GM18873 (cell line): Measurements from ENCODE around the gene CCDC181.
"Not testable (repeated sequence)": the region's sequence is repeated elsewhere in the genome, so short reads cannot be mapped to it uniquely, and the experiment has no call there.

Experiments used
- ATAC-seq: cut with Tn5 transposase; IDR thresholded peaks from one replicate; pipeline ENCODE4 v1.9.1; 2021; ENCODE audit warnings: mild to moderate bottlenecking, moderate library complexity, moderate number of reproducible peaks; ENCODE audit not compliant: unreplicated experiment, low FRiP score

CCDC181 gene

DNA sequence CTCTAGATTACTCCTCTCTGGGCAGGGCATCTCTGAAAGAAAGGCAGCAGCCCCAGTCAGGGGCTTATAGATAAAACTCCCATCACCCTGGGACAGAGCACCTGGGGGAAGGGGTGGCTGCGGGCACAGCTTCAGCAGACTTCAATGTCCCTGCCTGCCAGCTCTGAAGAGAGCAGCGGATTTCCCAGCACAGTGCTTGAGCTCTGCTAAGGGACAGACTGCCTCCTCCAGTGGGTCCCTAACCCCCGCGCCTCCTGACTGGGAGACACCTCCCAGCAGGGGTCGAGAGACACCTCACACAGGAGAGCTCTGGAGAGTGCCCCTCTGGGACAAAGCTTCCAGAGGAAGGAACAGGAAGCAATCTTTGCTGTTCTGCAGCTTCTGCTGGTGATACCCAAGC, 18.9 kb downstream of the CCDC181 start:
- not testable (repeated sequence) for ATAC-seq

DNA sequence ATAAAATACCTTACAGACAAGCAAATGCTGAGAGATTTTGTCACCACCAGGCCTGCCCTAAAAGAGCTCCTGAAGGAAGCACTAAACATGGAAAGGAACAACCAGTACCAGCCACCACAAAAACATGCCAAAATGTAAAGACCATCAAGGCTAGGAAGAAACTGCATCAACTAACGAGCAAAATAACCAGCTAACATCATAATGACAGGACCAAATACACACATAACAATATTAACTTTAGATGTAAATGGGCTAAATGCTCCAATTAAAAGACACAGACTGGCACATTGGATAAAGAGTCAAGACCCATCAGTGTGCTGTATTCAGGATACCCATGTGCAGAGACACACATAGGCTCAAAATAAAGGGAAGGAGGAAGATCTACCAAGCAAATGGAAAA, 24.7 kb downstream of the CCDC181 start:
- not testable (repeated sequence) for ATAC-seq

DNA sequence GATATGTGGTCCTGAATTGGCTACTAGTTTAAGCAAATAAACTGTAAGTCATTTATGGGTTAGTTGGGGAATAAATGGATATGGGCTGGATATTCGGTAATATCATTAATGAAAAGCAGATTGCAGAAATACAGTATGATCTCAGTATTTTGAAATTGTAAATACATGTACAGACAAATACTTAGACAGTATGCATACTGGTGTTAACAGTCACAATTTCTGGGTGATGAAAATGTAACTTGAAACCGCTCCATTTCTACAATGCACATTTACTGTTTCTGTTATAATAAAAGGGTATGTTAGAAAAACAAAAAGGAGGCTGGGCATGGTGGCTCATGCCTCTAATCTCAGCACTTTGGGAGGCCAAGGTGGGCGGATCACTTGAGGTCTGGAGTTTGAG, 31.3 kb downstream of the CCDC181 start:
- ATAC-seq, result no peak

DNA sequence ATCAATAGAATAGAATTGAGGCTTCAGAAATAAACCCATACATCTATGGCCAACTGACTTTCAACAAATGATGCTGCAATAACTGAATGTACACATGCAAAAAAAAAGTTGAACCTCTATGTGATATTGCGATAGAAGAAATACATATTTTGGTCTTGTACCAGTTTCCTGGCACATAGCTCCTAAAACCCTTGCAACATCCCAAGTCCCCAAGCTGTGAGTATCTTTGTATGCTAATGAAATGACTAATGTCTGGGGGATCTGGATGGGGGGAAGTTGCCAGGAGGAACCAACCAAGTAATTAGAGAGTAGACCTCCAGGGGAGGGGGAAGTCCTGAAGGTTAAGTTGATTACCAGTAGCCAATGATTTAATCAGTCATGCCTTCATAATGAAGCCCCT, 34.9 kb downstream of the CCDC181 start:
- ATAC-seq, result no peak

DNA sequence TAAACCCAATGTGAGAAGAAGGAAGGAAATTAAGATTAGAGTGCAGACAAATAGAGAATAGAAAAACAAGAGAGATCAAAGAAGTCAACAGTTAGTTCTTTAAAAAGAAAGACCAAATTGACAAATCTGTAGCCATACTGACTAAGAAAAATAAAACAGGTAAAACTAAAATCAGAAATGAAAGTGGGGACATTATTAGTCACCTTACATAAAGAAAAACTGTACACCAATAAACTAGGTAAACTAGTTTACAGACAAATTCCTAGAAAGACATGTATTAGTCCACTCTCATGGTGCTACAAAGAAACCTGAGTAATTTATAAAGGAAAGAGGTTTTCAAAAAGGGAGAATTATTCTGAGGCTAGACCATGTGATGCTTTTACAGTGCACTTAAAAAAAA, 37.0 kb downstream of the CCDC181 start:
- no peak for ATAC-seq

DNA sequence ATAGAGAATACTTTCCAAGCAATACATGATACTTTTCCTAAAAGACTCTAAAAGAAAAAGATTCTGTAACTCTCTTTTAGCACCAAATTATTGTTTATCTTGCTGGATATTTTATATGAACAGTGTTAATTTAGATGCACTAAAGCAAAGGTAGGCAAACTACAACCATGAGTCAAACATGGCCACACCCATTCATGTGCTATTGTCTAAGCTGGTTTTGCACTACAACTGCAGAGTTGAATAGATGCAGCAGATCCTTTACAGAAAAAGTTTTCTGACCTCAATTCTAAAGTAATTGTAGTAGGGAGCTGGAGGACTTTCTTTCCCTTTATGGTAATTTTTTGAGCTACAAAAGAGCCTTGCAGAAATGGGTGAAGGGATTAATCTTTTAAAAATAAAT, 39.9 kb downstream of the CCDC181 start:
- ATAC-seq, result no peak

DNA sequence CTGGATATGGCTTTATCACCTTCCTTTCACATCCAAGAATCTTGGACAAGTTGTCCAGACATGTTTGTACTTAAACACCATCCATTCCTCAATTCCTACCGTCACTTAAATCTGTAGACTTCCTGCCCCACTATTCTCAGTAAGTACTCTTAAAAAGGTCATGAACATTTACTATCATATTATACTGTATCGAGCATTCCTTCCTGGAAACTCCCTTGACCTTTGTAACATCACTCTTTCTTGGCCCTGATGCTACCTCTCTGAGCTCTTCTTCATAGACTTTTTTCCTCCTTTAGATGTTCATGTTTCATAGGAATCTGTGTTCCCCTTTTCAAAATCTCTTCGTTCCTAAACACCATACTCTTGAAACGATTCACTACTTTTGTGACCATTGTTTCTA, 43.8 kb downstream of the CCDC181 start:
- no peak for ATAC-seq

DNA sequence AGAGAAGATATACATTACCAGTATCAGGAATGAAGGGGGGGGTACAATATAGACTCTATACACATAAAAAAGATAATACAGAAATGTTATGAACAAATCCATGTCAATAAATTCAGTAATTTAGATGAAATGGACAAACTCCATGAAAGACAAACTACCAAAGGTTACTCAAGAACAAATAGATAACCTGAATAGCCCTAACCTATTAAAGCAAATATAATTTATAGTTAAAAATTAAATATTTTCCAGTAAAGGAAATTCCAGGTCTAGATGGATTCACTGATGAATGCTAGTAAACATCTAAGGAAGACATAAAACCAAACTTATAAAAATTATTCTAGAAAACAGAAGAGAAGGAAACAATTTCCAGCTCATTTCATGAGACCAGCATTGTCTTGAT, 46.1 kb downstream of the CCDC181 start:
- no peak for ATAC-seq

DNA sequence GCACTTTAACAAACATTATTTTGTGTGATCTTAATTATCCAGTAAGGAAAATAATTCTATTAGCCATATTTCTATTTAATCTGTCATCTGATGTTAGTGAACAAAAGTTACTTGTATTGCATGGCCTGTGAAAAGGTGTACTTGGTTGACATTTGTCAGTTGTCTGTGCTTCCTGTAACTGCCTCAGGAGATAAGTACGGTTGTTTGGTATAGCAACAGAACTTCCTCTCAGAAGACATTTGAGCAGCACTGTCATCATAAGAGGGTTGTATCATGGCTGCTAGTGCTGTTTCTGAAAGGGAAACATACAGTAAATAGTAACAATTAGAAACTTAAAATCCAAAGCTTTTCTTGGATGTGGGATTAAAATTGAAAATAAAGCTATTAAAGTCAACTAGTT, 55.9 kb downstream of the CCDC181 start:
- ATAC-seq, result no peak

DNA sequence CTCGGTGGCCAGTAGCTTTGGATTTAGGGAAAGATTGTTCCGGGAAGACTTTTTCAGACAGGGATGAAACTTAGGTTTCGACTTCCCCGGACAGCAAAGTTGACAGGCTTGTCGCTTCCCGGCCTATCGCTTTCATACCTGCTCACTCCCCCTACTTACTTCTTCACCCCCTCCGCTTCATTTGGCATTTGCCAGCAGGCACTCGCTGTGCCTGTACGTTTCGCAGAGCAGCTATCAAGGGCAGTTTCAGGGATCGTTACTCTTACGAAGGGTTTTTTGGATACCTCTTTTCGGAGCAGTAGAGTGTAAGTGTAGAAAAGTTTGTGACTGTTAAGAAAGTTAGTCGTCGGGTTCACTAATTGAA, 58.9 kb downstream of the CCDC181 start:
- ATAC-seq, result no peak

DNA sequence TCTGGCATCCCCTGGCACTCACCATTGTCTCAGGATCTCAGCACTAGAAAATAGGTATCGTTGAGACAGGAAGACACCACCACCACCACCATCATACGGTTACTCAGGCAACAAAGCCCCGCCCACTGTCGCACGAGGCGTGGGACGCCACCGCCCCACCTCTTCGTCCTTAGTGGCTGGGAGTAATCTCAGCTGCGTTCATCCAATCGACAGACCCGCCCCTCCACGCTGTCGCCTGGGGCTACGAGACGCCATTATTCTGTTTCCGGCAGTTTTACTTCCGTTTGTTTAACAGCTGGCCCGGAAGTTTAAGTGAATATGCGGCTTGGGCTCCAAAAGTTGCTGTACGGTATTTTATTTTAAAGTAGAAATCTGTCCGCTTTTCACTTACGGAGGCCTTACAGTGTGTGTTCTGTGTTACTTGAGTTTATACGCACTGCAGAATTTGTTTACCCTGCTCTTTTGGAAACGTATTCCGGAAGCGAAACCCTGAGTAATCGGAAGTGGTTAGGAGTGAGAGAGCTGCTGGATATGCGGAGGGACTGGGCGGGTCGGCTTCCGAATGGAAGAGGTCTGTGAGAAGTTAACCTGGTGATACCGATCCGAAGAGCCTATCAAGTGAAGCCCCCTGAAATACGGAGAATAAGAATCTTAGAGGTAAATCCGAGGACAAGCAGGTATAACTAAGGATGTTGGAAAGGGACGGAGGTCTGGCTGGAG, 59.4 kb downstream of the CCDC181 start, which contains the start of the genes BLZF1 and NME7:
TSS of gene BLZF1 (plus strand) at position 510 of the 720 bp plus-strand sequence. CDS start 1,328 bp downstream, outside the sequence.
TSS of gene NME7 (minus strand) at position 112 of the 720 bp plus-strand sequence. CDS start at position 25, 87 bp downstream.
- ATAC-seq, result peak; percentile 97

DNA sequence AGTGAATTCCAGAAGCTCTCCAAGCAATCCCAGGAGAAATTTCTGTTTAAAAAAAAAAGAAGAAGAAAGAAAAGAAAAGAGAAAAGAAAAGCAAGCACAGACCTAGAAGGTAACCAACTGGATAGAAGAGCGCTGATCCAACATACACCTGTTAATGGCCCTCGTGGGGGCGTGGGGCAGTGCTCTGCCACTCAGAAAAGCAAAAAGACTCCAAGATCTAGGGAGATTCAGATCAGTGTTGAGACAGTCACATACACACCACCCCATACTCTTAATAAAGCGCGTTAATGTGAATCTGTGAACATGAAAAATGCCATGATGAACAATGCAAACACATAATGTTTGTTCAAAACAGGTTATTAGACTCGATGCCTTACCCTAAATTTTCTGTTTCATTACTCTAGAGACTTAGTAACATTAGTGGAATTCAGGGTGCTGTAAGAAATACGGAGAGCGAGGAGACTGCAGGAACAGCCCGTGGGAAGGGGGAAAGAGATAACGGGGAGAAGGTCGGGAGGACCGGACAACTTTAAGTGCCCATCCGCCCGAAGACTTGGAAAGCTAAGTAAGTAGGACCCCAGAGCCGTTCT, 60.1 kb downstream of the CCDC181 start:
- no peak for ATAC-seq

DNA sequence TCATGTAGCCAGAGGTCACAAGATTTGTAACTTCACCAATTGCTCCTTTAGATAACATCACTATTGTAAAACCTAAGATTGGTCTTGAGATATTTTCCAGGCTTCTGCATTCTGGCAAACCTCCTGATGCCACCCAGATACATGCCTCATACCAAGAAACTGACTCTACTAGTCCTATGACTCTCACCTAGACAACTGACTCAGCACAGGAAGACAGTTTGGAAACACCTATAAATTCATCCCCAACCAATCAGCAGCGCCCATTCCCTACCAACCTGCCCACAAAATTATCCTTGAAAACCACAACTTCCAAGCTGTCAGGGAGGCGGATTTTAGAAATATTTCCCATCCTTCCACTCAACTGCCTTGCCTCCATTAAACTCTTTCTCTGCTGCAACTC, 62.3 kb downstream of the CCDC181 start:
- ATAC-seq, result no peak

DNA sequence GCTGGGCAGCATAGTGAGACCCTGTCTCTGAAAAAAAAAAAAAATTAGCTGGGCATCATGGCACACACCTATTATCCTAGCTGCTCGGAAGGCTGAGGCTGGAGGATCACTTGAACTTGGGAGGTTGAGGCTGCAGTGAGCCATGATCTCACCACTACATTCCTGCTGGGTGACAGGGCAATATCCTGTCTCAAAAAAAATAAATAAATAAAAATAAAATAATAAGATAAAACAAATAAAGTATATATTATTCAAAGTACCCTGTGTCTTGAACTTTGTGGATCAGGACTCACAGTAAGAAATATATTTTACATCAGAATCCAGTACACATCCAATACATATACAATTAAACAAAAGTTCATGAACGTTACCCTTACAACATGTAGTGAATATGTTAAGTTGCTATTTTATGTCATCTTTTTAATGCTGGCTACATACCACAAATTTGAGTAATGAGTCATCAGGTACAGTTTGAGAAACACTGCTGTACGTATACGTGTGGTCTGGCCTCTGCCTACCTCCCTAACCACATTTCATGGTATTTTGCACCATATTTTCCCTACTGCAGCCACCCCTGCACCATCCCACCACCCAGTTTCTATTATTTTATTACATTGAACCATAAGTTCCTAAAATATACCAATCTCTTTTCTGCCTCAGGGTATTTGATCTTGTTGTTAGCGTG, 64.1 kb downstream of the CCDC181 start:
- no peak for ATAC-seq

DNA sequence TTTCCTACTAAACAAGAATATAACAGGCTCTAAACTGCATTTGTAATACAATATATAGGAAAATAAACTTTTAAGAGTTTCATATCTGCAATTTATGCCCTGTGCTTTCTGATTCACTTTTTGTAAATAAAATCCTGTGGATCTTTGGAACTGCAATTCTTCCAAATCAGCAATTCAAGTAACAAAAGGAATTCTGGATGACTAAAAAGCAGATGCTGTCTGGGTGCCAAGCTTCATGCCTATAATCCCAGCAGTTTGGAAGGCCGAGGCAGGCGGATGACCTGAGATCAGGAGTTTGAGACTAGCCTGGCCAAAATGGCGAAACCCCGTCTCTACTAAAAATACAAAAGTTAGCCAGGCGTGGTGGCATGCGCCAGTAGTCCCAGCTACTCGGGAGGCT, 66.0 kb downstream of the CCDC181 start:
- no peak for ATAC-seq

DNA sequence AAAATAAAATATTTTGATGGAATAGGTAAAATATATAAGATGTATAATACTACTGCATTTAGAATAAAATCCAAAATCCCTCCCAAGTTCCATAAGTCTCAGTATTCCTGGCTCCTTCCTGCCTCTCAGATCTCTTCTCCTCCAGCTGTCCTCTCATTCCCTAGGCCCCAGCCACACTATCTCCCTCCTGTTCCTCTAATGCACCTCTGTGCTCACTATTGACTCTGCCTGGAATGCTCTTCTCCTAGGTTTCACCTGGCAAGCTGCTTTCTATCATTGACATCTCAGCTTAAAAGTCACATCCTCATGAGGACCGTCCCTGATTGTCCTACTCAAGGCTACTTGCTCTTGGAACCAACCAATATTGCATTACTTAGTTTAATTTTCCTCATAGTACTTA, 66.9 kb downstream of the CCDC181 start:
- no peak for ATAC-seq

DNA sequence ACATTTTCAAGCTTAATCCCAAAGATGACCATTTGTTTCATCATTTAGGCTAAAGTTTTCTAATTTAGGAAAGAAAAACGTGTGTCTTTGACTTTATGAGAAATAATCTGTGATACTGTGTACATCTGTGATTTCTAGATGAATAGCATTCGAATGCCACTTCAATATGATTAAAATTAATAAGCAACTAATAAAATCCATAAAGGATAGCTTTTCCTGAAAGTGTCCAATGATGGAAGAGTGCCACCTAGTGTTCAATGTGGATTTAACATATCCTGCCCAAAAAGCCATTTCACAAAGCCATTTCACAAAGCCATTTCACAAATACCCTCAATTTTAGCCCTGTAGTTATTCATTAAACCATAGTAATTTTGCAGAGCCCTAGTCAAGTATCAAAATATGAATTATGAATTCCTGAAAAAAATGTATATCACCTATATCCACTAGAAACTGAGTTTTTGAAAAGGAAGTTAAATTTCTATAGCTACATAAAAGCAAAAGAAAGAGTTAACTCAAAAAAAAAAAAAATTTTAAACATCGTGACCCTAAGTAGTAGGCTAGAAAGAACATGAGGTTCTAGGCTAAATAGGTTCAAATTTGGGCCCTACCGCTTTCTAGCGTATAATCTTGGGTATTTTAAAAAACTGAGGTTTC, 78.8 kb downstream of the CCDC181 start:
- ATAC-seq, result no peak

DNA sequence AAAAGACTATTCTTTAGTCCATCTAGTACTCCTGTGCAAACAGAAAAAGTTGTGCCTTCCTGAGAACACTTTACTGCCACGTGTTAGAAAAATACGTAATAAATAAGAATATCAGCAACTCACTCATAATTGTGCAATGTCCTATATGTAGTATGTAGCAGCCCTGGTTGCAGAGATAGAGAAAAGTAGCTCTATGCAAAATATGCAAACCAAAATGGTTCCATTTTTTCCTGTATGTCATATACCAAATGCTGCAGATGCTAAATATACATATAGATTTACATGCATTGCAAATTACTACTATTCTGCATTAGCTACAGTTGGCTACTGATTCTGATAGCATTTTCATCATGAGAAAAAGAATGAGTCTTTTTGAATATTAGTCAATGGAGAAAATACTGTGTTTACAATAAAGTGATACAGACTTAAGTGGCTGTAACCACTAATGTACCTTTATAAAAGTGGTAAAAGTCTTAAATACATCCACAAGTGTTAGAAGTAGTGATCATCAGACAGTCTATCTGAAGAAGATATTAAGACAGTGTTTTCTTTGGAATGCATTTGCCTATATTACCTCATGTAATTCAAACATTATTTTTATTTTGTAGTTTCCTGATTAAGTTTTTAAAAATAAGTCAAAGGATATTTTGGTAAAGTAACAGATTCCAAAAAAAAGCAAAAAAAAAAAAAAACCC, 79.4 kb downstream of the CCDC181 start:
- no peak for ATAC-seq

DNA sequence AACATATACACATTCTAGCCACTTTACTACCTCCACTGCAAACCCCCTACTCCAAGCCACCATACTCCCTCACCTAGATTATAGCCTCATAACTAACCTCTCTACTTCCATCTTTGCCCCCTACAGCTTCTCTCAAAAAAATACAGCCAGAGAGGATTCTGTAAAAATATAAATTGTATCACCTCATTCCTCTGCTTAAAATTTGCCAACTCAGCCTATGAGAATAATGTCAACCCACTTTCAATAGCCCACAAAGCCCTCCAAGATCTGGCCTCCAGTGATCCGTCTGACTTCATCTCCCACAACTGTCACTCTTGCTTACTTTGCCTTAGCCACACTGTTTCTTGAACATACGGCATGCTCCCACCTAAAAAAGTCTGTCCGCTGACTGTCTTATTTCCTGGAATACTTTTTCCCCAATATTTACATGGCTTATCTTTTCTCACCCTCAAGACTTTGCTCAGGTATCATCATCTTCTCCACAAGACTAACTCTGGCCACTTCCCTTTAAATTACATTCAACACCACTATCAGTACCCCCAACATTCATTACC, 81.2 kb downstream of the CCDC181 start:
- ATAC-seq, result no peak

DNA sequence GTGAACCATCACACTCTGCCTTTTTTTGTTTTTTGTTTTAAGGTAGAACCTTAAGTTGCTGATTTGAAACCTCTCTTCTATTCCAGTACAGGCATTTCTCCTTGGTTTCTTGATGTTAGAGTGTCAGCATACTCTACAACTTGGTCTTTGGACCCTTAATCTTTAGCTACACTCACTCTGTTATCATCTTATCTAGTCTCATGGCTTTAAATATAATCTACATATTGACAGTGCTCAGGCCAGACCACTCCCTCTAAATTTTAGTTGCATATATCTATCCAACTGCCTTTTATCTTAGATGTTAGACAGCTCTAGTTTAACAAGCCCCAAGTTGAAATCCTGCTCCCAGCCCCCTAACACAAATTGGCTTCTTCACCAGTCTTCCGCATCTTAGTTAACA, 81.8 kb downstream of the CCDC181 start:
- ATAC-seq, result no peak
